ENCODE measurements around the gene CNTN2.

- TF ChIP-seq POLR2AphosphoS5 (IDR thresholded peaks at IDR 0.05; ENCODE audit: low read depth, low read length) (no peak), POLR2A (IDR thresholded peaks at IDR 0.05; ENCODE audit: low read depth, low read length) (no peak)
Observed at GRCh38 chr1:205066141-205066818, 23.3 kb downstream of the CNTN2 start.

Data from GM12892 (cell line).